GM23338 (cell line): ENCODE measurements around the gene ZNF821.

Source experiments
- CREB1 ChIP-seq: fragments of 250-450 bp; sonication (Bioruptor Pico); IDR thresholded peaks from 2 replicates; pipeline ENCODE4 v1.5.0; 2020; ENCODE audit warnings: low read depth, mild to moderate bottlenecking, moderate library complexity
- EZH2 ChIP-seq: fragments of 200-600 bp; sonication (generic); IDR thresholded peaks from one replicate; pipeline ENCODE4 v1.8.0; 2017; ENCODE audit warnings: antibody characterized with exemption, mild to moderate bottlenecking, low read depth; ENCODE audit not compliant: unreplicated experiment
- EZH2phosphoT487 ChIP-seq: fragments of 200-600 bp; sonication (generic); IDR thresholded peaks from one replicate; pipeline ENCODE4 v1.8.1; 2018; ENCODE audit warnings: antibody characterized with exemption; ENCODE audit not compliant: unreplicated experiment
- JUNB ChIP-seq: IDR thresholded peaks from one replicate; pipeline ENCODE4 v1.6.1; 2016; ENCODE audit warnings: antibody characterized with exemption; ENCODE audit not compliant: unreplicated experiment
- POLR2AphosphoS5 ChIP-seq: IDR thresholded peaks from 2 replicates; pipeline ENCODE4 v1.6.1; 2016; ENCODE audit warnings: antibody characterized with exemption, low read depth
- ZNF114 ChIP-seq: fragments of 250-450 bp; sonication (Bioruptor Pico); IDR thresholded peaks from 2 replicates; pipeline ENCODE4 v1.5.0; 2020; ENCODE audit warnings: mild to moderate bottlenecking, moderate library complexity
- ZNF331 ChIP-seq: fragments of 250-450 bp; sonication (Bioruptor Pico); IDR thresholded peaks from 2 replicates; pipeline ENCODE4 v1.5.0; 2020; ENCODE audit warnings: low read depth, mild to moderate bottlenecking, moderate library complexity
- TF ChIP-seq, protein P1 (sequence below), 2 experiments: fragments of 200-600 bp in 1 of 2; sonication (generic) in 1 of 2; conservative IDR thresholded peaks; 2 replicates each; pipeline versions ENCODE4 v1.5.1 to v1.6.1; 2016 to 2017; ENCODE audit warnings: antibody characterized with exemption in 2 of 2, low read depth in 2 of 2, mild to moderate bottlenecking in 2 of 2, moderate library complexity in 1 of 2
- TF ChIP-seq, protein P2 (sequence below): IDR thresholded peaks from one replicate; pipeline ENCODE4 v1.6.1; 2018; ENCODE audit warnings: antibody characterized with exemption; ENCODE audit not compliant: unreplicated experiment

DNA sequence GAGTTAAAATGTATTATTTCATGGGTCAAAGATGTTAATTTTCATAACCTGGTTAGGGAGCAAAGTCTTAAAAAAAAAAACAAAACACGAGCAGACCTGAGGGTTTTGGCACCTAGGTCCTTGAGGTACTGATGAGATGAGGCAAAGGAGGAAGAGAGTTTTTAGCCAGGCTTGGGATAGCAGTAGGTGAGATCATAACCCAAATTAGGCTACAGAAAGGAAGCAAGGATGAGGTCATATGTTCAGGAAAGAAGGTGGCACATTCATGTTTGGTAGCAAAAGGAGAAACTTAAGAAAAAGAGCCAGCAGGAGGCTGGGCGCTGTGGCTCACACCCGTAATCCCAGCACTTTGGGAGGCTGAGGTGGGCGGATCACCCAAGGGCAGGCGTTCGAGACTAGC lies 35.4 kb downstream of the ZNF821 start:
- TF ChIP-seq EZH2 (no peak), POLR2AphosphoS5 (no peak), CREB1 (CRISPR knock-in tag) (no peak), ZNF331 (CRISPR knock-in tag) (no peak), EZH2phosphoT487 (no peak), JUNB (no peak), ZNF114 (CRISPR knock-in tag) (no peak)
- TF ChIP-seq, protein P1, sequence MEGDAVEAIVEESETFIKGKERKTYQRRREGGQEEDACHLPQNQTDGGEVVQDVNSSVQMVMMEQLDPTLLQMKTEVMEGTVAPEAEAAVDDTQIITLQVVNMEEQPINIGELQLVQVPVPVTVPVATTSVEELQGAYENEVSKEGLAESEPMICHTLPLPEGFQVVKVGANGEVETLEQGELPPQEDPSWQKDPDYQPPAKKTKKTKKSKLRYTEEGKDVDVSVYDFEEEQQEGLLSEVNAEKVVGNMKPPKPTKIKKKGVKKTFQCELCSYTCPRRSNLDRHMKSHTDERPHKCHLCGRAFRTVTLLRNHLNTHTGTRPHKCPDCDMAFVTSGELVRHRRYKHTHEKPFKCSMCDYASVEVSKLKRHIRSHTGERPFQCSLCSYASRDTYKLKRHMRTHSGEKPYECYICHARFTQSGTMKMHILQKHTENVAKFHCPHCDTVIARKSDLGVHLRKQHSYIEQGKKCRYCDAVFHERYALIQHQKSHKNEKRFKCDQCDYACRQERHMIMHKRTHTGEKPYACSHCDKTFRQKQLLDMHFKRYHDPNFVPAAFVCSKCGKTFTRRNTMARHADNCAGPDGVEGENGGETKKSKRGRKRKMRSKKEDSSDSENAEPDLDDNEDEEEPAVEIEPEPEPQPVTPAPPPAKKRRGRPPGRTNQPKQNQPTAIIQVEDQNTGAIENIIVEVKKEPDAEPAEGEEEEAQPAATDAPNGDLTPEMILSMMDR (conservative IDR thresholded peaks at IDR 0.05; ENCODE audit: low read depth in 2 of 2): no peak
- TF ChIP-seq, protein P2, sequence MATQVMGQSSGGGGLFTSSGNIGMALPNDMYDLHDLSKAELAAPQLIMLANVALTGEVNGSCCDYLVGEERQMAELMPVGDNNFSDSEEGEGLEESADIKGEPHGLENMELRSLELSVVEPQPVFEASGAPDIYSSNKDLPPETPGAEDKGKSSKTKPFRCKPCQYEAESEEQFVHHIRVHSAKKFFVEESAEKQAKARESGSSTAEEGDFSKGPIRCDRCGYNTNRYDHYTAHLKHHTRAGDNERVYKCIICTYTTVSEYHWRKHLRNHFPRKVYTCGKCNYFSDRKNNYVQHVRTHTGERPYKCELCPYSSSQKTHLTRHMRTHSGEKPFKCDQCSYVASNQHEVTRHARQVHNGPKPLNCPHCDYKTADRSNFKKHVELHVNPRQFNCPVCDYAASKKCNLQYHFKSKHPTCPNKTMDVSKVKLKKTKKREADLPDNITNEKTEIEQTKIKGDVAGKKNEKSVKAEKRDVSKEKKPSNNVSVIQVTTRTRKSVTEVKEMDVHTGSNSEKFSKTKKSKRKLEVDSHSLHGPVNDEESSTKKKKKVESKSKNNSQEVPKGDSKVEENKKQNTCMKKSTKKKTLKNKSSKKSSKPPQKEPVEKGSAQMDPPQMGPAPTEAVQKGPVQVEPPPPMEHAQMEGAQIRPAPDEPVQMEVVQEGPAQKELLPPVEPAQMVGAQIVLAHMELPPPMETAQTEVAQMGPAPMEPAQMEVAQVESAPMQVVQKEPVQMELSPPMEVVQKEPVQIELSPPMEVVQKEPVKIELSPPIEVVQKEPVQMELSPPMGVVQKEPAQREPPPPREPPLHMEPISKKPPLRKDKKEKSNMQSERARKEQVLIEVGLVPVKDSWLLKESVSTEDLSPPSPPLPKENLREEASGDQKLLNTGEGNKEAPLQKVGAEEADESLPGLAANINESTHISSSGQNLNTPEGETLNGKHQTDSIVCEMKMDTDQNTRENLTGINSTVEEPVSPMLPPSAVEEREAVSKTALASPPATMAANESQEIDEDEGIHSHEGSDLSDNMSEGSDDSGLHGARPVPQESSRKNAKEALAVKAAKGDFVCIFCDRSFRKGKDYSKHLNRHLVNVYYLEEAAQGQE: no peak
